Measurements from ENCODE around the gene ZFAND3.

ZFAND3 gene

DNA sequence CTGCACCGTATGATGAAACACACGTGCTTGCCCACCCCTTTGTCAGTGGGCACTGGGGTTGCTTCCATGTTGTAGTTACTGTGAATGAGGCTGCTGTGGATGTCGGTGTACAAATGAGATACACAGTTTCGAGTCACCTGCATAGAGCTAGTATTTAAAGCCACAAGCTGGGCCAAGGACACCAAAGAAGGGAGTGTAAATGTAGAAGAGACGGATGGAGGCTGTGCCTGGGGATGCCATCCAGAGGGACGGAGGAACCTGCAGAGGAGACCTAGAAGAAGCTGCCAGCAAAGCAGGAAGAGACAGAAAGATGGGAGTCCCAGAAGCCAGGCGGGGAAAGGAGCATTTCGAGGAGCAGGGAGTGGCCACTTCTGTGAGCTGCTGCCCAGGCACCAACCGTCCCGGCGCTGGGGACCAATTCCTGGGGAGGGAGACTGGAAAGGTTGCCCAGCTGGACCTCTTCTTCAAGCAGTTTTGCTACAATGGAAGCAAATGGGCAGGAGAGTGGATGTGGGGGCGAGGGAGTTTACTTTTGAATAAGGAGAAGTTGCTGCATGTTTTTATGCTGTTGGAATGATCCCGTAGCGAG, 339.3 kb downstream of the ZFAND3 start:
- no peak for DNase-seq

DNA sequence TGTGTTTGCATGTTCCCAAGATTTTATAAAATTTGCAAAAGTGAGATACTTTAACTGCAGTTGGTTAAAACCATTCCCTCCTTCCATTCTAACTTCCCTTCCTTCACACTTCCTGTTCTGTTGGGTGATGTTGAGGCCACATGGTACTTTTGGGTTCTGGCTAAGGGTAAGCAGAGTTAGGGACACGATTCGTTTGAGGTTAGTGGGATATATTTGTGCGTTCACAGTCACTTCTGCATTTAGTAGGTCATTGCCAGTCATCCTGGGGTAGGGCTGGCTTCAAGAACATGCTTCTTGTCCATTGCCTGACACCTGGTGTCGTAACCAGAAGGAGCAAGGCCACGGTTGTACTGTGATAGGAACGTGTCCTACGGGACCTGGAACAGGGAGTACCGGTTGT, 340.1 kb downstream of the ZFAND3 start:
- DNase-seq = no peak

DNA sequence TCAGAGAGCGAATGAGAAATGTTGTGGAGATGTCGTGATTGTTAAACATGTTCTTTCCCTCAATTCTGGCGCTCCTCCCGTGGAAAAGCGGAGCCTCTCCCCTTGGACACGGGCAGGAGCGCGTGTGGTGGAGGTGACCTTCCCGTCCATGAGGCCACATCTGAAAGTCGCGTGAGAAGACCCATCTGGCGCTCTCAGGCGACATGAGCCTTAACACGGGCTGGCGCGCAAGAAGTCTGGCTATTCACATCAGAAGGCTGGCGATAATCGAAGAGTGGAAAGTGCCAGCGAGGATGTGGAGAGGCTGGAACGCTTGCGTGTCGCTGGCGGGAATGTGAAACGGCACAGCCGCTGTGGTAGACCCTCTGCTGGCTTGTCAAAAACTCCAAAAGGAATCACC, 341.3 kb downstream of the ZFAND3 start:
- DNase-seq = no peak

DNA sequence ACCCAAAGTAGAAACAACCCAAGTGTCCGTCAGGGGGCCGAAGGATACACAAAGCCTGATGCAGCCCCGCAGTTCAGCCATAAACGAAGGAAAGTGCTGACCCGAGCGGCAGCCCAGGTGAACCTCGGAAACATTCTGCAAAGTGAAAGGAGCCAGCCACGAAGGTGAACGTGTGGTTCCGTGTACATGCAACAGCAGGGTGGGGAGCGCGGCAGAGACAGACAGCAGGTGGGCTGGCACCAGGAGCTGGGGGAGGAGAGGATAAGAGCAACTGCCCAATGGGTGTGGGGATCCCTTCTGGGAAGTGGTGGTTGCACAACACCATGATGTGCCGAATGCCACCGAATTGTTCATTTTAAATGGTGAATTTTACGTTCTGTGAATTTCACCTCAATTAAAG, 341.8 kb downstream of the ZFAND3 start:
- DNase-seq = no peak

DNA sequence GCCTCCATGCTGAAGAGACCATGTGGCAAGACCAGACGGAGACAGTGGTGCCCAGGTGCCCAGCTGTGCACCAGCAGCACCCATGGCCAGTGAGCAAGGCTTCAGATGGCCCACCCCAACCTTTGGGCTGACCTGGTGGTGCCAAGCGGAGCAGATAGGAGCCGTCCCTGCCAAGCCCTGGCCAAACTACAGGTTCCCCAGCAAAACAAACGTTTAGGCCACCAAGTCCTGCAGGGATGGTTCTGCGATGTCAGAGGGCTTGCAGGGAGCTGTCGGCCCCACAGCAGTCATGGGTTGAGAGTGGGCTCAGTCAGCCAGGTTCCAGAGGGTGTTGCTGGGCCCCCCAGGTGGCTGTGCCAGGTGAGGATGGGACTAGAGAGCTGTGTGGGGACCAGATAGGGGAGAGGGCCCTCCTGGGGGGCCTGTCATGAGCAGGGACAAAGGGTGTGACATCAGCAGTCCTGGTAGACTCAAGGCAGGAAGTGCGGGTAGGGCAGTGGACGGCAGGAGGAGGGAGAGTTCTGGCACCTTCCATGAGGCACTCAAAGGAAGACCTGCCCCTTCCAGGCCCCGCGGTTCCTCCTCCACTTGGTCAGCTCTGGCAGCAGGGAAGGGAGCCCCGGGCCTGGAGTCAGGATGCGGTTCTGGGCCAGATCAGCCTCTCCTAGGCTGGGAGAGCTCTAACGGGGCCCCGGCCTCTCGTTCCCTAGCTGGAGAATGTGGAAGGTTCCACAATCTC, 342.4 kb downstream of the ZFAND3 start:
- no peak for DNase-seq

DNA sequence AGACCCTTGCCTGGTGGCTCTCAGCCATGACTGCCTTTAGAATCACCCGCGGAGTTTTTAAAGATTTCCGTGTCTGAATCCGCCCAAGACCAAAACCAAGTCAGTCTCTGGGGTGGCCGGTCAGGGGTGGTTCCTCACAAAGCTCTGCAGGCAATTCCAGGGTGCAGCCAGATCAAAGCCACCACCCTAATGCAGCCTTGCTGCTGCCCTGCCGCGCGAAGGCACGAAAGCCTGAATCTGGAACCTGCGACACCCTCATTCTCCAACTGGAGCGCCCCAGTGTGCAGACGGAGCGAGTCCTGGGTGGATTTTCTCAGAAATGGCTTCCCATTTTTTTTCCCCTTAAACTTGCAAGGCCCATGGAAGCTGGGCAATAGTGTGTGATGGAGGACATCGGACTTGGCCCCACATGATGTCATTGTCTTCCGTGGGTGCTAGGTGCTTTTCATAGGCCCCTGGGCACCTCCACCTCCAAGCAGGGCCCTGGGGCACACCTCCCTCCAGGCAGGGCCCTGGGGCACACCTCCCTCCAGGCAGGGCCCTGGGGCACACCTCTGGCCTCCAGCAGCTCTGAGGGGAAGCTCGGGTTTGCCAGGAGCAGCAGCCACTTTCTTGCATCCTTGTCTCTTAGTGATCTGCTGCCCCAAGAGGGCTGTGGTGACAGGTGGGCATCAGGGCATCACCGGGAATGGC, 343.1 kb downstream of the ZFAND3 start:
- no peak for DNase-seq

DNA sequence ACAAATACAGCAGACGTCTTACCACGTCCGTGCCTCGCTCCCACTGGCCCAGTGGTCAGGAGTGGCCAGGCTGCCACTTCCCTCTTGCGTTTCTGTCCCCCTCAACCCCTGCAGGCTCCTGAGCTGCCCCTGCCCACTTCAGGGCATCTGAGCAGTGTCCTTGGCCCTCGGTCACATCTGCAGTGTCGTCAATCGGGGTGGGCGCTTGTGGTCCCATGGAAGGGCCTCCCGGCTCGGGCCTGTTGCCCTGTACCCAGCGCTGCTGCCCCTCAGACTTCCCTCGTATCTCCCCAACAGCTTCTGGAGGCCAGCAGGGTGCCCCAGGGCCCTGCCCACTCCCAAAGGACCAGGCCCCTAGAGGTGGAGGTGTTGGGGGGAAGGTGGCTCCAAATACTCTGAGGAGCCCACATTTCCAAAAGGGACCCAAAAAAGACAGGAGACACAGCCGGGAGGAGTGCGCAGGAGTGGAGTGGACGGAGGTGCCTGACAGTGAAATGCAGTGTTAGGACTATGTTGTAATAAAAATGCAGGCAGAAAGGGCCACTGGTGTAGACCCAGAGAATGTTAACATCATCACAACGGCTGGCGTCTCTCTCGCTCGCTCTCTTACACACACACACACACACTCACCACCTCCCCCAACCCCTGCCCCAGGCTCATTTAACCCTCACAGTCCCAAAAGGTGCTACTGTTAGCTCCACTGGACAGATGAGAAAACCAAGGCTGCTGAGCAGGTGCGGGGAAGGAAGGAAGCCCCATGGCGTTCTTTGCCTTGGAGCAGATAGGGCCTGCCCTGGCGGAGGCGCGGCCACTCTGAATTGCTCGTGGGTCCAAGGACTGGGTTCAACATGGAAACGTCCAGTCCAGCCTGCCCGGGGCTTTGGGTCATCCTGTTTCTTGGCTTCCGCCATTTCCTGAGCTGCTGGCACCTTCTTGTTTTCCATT, 343.9 kb downstream of the ZFAND3 start:
- DNase-seq = no peak

DNA sequence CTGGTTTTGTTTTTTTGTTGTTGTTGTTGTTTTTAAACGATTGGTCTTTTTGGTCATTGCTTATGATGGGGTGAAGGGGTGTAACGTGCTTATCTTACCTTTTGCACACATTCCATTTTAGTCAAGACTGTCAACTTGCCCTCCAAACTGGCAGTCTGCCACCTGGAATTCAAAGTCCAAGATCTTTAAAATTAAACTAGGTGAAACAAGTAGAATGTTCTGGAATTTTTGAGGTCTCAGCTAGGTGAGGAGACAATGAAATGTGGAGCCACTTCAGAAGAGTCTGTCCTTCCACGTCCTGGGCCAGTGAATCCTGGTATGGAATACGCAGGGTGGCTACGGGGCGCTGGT, 344.6 kb downstream of the ZFAND3 start:
- no peak for DNase-seq

DNA sequence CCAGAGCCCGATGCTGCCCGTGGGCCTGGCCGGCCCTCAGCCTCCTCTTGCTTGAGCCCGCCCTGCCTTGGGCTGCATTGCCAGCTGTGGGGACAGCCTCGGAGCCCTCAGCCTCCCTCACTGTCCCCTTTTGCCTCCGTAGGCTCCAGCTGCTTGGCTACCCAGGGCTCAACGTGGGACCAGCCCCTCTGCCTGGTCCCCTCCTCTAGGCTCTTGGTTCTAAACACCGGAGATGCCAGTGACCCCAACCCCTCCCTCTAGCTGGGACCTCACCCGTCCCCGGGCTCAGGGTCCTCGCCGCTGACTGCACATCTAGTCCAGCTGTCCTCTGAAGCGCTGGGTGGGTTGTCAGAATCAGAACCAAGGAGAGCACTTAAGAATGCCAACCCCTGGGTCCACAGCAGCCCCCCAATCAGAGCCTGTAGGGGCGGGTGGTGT, 345.2 kb downstream of the ZFAND3 start:
- DNase-seq = no peak

DNA sequence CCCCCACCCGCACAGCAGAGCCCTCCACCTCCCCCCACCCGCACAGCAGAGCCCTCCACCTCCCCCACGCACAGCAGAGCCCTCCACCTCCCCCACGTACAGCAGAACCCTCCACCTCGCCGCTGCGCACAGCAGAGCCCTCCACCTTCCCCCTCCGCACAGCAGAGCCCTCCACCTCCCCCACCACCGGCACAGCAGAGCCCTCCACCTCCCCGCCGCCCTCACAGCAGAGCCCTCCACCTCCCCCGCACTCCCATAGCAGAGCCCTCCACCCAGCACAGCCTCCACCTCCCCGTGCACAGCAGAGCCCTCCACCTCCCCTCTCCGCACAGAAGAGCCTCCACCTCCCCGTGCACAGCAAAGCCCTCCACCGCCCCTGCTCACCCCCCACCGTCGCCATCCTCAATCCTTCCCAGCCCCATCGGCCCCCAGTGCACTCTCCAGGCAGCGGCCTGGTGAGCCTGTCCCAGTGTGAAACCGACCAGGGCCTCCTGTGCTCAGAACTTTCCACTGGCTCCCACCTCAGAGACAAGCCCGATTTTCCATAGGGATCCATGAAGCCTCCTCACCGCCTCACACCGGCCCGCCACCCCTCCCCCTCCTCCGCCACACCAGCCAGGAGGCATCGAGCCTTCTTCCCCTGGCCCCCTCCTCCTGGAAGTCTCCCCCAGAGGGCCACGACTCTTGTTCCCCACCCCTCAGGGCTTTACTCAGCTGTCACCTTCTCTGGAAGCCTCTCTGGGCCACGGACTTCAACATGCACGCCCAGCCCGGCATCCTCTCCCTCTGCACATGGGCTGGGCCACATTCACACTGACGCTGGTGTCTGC, 347.1 kb downstream of the ZFAND3 start:
- no peak for DNase-seq

DNA sequence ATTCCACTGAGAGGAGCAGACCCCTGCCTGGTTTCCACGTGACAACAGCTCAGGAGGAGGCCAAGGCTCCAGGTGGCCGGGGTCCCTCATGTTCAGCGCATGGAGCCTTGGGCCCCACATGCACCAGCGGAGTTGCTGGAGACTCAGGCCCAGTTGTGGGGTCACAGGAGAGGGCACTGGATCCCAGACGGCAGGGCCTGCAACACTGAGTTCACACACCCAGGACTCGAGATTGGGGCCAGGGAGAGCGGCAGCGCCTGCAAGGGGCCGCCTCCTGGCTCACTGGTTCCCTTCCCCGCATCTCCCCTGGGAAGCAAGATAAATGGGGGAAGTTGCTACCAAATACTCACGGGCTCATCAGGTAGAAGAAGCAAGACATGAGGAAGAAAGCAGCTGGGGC, 348.1 kb downstream of the ZFAND3 start:
- DNase-seq = no peak

DNA sequence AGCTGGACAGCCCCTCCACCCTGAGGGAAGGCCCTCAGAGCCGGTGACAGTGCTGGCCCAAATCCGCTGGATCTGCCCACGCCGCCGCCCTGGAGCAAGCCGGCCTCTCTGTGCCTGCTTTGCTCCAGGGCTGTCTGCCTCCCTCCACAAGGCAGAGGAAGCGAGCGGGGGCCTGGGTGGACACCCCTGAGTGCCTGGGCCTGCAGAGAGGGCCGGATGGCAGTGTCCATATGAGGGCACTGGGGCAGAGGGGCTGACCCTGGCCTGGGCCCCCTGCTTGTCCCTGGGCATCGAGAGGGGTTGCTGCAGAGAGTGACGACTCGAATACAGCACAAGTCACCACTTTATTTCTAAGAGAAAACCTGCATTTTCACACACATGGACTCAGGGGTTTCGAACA, 348.6 kb downstream of the ZFAND3 start:
- no peak for DNase-seq

DNA sequence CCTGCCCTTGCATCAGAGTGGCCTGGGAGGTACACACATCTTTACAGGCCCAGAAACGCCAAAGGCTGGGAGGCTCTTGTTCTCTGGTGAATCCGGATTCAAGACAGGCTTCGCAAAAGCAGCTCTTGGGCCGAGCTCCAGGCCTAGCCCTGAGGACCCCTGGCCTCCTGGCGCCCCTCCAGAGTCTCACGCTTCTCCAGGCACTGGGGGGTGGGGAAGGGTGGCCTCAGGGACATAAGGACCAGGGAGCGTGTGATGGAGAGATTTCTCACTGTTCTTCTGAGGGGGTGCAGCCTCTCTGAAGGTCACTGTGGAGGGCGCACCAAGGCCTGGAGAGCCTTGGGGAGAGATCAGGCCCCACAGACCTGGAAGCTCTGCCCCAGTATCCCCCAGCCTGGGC, 349.2 kb downstream of the ZFAND3 start:
- DNase-seq = no peak

DNA sequence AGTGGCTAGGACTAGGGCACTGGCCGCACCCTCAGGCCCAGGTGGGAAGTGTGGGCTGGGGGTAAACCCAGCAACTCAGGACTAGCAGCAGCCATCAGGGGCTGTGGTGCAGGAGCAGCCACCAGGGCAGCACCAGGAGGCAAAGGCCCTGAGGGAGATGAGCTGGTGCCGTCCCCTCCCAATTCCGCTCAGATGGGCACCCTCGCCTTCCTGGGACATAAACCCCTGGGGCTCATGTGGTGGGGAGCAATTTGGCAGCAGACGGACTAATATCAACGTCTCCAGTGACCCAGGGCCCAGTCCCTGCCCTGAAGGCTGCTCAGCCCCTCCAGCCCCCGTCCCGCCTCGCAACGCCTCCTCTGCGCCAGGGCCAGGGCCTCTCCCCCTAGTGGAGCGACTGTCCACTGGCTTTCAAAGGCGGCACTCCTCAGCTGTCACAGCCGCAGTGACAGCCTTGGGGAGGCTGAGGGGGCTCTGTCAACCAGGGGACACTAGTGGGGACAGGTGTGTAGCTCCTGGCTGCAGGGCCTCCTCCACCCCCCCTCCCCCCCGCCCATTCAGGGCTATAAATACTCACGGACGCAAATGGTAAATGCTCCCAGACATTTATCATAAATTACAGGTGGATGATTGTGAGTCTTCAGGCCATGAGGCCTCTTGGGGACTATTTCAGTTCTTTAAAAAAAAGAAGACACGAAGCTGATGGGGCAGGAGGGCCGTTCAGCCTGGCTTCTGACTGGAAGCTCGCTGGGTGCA, 349.9 kb downstream of the ZFAND3 start:
- DNase-seq = no peak

DNA sequence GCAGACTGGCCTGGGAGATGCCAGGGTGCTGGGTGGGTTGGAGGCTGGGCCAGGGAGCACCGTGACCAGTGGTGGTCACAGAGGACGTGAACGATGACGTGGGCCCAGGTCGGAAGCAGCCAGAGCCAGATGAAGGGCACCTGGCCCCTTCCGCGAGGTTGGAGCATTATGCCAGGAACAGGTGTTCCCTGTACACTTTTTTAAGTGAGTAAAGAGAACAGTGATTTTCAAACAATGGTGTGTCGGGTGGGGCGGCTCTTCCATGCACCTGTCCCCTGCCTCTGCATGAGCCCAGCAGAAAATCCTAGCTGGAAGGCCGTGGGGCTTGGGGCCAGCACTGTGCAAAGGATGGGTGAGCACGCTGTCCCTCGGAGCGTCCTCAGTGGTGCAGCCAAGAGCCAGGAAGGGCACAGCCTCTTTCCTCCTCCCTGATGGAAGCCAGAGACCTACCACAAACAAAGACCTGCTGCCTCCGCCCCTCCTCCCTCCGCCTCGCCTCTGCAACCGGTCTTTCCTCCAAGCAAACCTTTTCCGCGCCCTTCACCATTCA, 350.5 kb downstream of the ZFAND3 start:
- DNase-seq = no peak

DNA sequence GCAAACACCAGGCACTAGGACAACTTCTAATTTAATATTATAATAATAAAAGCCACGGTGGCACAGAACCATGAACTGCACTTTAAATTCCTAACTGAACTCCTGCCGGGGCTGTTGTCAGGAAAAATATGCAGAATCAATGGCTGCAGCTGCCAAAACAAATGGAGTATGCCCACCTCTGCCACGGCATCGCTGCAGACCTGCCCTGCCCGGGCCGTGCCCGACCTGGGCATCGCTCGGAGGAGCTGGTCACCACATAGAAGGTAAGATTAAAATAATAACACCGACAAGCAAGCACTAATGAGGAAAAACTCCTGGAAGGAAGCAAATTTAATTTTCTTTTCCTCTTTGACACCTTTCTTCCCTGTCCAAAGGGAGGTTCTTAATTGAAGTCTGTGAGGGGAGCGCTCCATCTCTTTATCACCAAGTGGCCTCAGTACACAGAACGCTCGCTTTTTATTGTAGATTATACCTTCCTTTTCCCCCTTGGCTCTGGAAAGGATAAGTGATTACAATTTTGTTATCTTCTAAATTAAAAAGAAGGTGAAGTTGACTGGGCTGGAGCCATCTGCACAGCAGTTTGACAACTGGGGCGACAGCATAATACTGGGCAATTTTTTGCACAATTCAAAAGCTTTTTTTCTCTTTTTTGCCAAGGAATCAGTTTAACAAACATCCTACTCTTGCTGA, 351.3 kb downstream of the ZFAND3 start:
- DNase-seq = no peak

DNA sequence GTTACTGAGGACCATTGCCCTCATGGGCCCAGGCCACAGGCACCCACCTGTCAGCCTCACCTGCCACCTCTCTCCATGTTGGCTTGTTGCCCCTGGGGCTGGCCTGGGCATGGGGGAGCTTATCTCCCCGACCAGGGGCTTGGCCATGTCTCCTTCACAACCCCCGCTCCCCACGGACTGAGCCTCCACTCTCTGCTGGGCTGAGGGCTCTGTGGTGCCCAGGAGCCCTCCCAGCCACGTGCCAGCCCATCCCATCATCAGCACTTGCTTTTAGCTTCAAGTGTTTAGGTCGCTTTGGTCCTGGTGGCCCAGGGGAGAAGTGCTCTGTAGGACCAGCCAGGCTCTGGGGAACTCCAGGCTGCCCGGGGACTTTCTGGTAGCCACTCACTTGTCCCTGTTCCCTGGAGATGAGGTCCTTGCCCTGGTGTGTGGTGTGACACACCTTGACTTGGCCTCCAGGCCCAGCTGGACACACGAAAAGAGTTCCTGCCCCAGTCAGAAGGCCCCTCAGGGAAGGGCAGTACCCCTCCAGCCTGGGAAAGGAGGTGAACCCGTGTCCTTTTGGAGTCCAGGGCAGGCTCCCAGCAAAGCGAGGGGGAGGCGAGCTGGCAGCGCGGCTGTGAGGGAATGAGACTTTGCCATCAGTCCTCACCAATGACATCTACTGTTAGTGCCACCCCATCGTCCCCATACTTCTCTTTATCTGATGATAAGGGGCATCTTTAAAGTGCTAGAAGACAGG, 352.6 kb downstream of the ZFAND3 start:
- DNase-seq = no peak

DNA sequence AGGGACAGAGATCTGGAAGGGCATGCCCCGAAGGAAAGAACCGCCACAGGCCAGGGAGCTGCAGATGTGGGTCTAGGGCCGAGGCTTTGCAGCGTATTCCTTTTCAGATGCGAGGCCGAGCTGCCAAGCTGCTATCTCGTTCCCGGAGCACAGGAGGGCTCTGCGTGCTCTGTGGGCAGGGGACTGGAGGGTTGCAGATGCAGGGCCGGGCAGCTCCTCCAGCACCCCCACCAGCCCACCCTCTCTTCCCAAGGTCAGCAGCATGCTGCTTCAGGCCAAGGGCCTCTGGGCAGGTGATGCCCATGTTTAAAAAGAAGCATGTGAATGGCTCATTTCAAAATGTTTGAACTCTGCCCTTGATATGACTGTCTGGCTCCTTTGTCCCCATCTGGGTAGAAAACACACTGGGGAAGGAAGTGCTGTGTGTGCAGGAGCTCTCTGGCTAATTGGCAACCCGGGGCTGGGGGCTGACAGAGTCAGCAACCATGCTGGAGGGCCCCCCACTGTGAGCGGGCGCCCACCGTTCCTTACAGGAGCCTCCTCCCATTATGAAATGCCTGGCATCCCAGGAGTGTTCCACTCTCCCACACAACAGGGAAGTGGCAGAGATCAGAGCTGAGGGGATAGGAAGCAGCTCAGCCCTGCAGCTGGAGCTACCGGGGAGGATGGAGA, 353.3 kb downstream of the ZFAND3 start:
- DNase-seq = no peak

DNA sequence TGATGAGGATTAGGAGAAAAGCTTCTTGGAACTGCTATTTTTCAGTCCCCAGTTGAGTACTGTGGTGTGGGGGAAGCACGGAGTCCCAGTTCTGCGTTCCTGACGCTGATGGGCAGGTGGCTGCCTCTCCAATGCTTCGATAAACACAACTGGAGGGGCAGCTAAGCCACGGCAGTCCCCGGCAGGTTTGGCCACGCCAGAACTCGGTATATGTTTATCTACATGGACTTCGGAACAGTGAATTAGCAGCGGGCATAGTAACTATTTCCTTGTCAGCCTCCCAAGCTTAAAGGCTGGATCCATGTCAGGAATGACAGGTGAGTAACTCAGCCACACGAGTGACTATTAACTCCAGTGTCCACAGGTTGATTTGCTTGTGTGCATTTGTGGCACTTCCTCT, 354.4 kb downstream of the ZFAND3 start:
- DNase-seq = no peak

All from NCI-H1694 treated with DMSO at 0.1 percent for 48 hours (cell line).